Brain microvascular endothelial cell (primary cell): ENCODE data around the gene PPP1R2B.

ENCODE experiments used
- DNase-seq: peaks from one replicate; pipeline ENCODE4 v3.0.0-alpha.2; 2020
- H3K27ac ChIP-seq: fragments of 250-450 bp; sonication (Bioruptor Pico); 2 replicates; pipeline ENCODE4 v1.5.1; 2020; ENCODE audit warnings: mild to moderate bottlenecking, moderate library complexity
- H3K27me3 ChIP-seq: fragments of 250-450 bp; sonication (Bioruptor Pico); replicated peaks from 2 replicates; pipeline ENCODE4 v1.5.1; 2020; ENCODE audit warnings: mild to moderate bottlenecking
- H3K36me3 ChIP-seq: fragments of 250-450 bp; sonication (Bioruptor Pico); replicated peaks from 2 replicates; pipeline ENCODE4 v1.5.1; 2020; ENCODE audit warnings: mild to moderate bottlenecking
- H3K4me3 ChIP-seq: 2 replicates; pipeline ENCODE4 v1.5.1; 2011; ENCODE audit warnings: low read depth, mild to moderate bottlenecking, control low read depth, low read length, moderate library complexity
- CTCF ChIP-seq: IDR thresholded peaks from 2 replicates; pipeline ENCODE4 v1.5.1; 2011; ENCODE audit warnings: low read depth, mild to moderate bottlenecking, moderate library complexity, low read length, control low read depth, inconsistent platforms; ENCODE audit errors: missing control alignments
- in situ Hi-C: cut with HindIII; loops from 2 replicates; pipeline ENCODE4 v1.10.0; 2017; ENCODE audit warnings: low sequenced_read_pairs, low pct_ligation_motif_present

PPP1R2B gene

GRCh38 chr5:156883316-156883875 is 33.3 kb downstream of the PPP1R2B start:
- DNase-seq = no peak

GRCh38 chr5:156888520-156888919 is 38.4 kb downstream of the PPP1R2B start:
- no peaks in the 10 kb centered on the region for H3K36me3 ChIP-seq
- no peak overlapping the region for H3K4me3 ChIP-seq
- no peak for TF ChIP-seq CTCF
- no peaks in the 10 kb centered on the region for H3K27me3 ChIP-seq
- DNase-seq = no peak
- in situ Hi-C loops = no loop called here
- no peak overlapping the region for H3K27ac ChIP-seq

More at GRCh38 chr5:156883316-156883875, 33.3 kb downstream of the PPP1R2B start:
- no peak for TF ChIP-seq CTCF
- Histone ChIP-seq H3K27me3 (no peaks in the 10 kb centered on the region), H3K27ac (no peak overlapping the region), H3K4me3 (no peak overlapping the region), H3K36me3 (no peaks in the 10 kb centered on the region)
- in situ Hi-C loops = no loop called here

- in situ Hi-C loops = no loop called here
- Histone ChIP-seq H3K4me3 (no peak overlapping the region), H3K27ac (no peak overlapping the region), H3K27me3 (no peaks in the 10 kb centered on the region), H3K36me3 (no peaks in the 10 kb centered on the region)
- TF ChIP-seq CTCF = no peak
- DNase-seq = no peak
These were observed 42.1 kb downstream of the PPP1R2B start for GRCh38 chr5:156892223-156892622.

- TF ChIP-seq CTCF = no peak
- no peak overlapping the region for H3K27ac ChIP-seq
- in situ Hi-C loops = no loop called here
- H3K4me3 ChIP-seq = no peak overlapping the region
- no peaks in the 10 kb centered on the region for H3K36me3 ChIP-seq
- DNase-seq = no peak
- H3K27me3 ChIP-seq = no peaks in the 10 kb centered on the region
These were observed 42.8 kb downstream of the PPP1R2B start for GRCh38 chr5:156892864-156893263.

GRCh38 chr5:156893517-156893916 is 43.4 kb downstream of the PPP1R2B start:
- TF ChIP-seq CTCF = no peak
- H3K27me3 ChIP-seq = no peaks in the 10 kb centered on the region
- DNase-seq = no peak
- H3K36me3 ChIP-seq = no peaks in the 10 kb centered on the region
- H3K4me3 ChIP-seq = no peak overlapping the region
- H3K27ac ChIP-seq = no peak overlapping the region
- in situ Hi-C loops = no loop called here

- in situ Hi-C loops = no loop called here
- no peak for TF ChIP-seq CTCF
- no peak for DNase-seq
- H3K27me3 ChIP-seq = no peaks in the 10 kb centered on the region
- no peaks in the 10 kb centered on the region for H3K36me3 ChIP-seq
- no peak overlapping the region for H3K27ac ChIP-seq
- H3K4me3 ChIP-seq = no peak overlapping the region
These were observed 46.5 kb downstream of the PPP1R2B start for GRCh38 chr5:156896546-156896945.
